ENCODE data around the gene GRIN3B.
"Not testable (repeated sequence)": the region's sequence is repeated elsewhere in the genome, so short reads cannot be mapped to it uniquely, and the experiment has no call there.

The GRIN3B gene, protein sequence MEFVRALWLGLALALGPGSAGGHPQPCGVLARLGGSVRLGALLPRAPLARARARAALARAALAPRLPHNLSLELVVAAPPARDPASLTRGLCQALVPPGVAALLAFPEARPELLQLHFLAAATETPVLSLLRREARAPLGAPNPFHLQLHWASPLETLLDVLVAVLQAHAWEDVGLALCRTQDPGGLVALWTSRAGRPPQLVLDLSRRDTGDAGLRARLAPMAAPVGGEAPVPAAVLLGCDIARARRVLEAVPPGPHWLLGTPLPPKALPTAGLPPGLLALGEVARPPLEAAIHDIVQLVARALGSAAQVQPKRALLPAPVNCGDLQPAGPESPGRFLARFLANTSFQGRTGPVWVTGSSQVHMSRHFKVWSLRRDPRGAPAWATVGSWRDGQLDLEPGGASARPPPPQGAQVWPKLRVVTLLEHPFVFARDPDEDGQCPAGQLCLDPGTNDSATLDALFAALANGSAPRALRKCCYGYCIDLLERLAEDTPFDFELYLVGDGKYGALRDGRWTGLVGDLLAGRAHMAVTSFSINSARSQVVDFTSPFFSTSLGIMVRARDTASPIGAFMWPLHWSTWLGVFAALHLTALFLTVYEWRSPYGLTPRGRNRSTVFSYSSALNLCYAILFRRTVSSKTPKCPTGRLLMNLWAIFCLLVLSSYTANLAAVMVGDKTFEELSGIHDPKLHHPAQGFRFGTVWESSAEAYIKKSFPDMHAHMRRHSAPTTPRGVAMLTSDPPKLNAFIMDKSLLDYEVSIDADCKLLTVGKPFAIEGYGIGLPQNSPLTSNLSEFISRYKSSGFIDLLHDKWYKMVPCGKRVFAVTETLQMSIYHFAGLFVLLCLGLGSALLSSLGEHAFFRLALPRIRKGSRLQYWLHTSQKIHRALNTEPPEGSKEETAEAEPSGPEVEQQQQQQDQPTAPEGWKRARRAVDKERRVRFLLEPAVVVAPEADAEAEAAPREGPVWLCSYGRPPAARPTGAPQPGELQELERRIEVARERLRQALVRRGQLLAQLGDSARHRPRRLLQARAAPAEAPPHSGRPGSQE

DNA sequence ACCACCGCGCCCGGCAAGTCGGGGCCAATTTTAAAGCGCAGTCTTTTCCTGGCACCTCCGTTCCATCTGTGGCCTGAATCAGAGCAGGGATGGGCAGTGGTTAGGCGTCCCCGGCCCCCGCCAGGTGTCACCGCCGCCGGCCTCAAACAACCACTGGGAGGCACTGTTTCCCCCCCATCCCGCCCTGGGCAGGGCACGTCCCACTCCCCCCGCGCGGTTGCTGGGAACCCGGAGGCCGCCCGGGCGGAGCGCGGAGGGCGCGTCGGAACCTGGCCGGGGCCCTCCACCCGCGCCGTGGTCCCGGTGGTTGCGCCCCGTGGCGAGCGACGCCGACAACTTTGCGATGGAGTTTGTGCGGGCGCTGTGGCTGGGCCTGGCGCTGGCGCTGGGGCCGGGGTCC lies at the start of gene GRIN3B:
TSS of gene GRIN3B (plus strand) at position 325 of the 400 bp plus-strand sequence. CDS start at position 344, 19 bp downstream.
- no peak for DNase-seq (ENCODE audit: low spot score)

DNA sequence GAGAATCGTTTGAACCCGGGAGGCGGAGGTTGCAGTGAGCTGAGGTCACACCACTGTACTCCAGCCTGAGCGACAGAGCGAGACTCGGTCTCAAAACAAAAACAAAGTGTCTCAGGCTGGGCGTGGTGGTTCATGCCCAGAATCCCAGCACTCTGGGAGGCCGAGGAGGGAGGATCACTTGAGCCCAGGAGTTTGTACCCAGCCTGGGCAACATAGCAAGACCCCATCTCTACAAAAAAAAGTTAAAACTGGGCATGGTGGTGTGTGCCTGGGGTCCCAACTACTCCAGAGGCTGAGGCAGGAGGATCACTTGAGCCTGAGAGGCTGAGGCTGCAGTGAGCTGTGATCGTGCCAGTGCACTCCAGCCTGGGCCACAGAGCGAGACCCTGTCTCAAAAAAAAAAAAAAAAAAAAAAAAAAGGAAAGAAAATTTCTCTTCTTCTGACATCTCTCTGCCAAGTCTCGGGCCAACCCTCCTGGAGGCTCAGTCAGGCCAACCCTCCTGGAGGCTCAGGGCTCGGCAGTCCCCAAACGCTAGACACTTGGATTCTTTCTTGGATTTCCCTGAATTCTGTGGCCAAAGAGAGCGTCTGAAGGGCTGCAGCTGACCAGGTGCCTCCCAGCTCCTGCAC lies 48.1 kb upstream of the GRIN3B start:
- DNase-seq (ENCODE audit: low spot score) = no peak

GRCh38 chr19:952680-953444 lies 47.4 kb upstream of the GRIN3B start:
- no peak for DNase-seq (ENCODE audit: low spot score)

GRCh38 chr19:953445-954271 lies 46.6 kb upstream of the GRIN3B start:
- no peak for DNase-seq (ENCODE audit: low spot score)

- DNase-seq (ENCODE audit: low spot score) = no peak
Measured at GRCh38 chr19:954272-954671, 45.9 kb upstream of the GRIN3B start.

DNA sequence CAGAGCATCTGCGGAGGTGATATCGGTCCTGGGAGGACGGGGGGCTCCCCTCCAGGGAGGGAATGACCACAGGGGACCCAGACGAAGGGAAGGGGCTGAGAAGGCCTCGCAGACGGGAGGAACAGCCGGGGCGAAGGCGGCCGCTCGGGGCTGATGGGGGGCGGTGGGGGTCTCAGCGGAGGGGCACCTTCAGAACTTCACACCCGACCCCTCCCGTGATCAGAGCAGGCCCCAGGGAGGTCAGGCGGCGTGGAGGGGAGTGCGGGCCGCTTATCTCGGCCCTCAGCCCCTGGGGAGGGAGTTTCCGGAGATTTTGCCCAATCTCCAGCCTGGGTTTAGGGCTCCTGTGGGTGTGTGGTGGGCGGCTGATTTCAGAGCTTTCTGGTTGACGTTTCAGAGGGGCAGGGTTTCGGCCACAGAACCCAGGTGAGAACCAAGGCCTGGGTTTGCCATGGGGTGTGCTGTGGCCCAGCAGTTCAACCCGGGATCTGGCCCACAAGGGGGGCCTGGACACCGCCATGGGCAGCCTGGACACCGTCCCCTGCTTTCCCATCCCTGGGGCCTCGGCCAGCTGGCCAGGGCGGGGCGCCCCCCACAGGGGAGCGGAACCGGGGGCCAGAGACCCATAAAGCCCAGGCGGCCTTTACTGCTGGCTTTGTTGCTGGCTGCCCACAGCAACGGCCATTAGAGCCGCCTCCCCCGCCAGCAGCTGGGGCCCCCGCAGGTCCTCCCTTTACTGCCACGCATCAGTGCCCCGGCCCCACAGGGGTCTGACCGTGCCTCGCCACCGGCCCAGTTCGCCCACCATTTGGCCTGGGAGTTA lies 45.3 kb upstream of the GRIN3B start:
- DNase-seq (ENCODE audit: low spot score) = no peak

GRCh38 chr19:955803-956765 lies 44.1 kb upstream of the GRIN3B start:
- DNase-seq (ENCODE audit: low spot score) = no peak

GRCh38 chr19:956766-957440 lies 43.3 kb upstream of the GRIN3B start:
- DNase-seq (ENCODE audit: low spot score) = no peak

DNA sequence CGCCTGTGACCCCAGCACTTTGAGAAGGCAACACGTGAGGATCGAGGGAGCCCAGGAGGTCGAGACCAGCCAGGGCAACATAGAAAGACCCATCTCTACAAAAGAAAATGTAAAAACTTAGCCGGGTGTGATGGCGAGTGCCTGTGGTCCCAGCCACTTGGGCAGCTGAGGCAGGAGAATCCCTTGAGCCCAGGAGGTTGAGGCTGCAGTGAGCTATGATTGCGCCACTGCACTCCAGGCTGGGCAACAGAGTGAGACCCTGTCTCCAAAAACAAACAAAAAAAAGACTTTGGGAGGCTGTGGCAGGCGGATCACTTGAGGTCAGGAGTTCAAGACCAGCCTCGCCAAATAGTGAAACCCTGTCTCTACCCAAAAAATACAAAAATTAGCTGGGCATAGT lies 42.6 kb upstream of the GRIN3B start:
- DNase-seq (ENCODE audit: low spot score) = not testable (repeated sequence)

DNA sequence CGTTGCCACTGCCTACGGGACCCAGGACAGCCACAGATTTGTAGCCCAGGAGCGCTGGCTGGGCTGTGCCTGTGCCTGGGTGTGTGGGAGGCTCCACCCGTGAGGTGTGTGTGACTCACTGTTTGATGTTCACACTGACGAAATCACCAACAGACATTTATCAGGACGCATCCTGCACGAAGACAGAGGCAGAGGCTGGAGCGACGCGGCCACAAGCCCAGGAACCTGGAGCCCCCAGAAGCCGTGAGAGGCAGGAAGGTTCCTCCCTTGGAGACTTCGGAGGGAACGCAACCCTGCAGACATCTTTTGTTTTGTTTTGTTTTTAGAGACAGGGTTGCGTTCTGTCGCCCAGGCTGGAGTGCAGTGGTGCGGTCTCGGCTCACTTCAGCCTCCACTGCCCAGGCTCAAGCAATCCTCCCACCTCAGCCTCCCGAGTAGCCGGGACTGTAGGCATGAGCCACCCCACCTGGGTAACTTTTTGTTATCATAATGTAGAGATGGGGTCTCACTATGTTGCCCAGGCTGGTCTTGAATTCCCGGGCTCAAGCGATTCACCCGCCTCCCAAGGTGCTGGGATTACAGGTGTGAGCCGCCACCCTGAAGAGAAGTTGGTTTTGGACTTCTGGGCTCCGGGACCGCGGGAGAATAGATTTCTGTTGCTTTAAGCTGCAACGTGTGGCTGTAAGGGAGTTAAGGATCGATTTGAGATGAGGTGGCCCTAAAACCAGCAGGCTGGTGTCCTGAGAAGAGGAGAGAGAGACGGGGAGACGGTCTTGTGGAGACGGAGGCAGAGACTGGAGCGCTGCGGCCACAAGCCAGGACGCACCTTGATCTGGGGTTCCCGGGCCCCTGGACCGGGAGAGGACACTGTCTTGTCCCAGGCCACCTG lies 41.0 kb upstream of the GRIN3B start:
- no peak for DNase-seq (ENCODE audit: low spot score)

- DNase-seq (ENCODE audit: low spot score) = no peak
Measured at GRCh38 chr19:960020-960419, 40.2 kb upstream of the GRIN3B start.

DNA sequence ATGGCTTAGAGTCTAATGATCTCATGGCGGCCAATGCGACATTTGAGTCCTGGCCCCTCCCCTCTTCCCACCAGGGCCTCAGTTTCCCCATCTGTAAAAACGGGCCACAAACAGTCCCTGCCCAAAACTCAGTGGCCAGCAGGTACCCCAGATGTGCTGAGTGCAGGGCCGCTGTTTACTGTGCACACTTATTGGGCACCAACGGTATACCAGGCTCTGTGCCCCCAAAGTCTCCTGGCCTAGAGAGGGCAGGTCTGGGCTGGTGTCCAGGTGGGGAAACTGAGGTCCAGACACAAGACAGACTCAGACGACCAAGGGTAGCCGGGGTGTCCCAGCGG lies 39.6 kb upstream of the GRIN3B start:
- no peak for DNase-seq (ENCODE audit: low spot score)

DNA sequence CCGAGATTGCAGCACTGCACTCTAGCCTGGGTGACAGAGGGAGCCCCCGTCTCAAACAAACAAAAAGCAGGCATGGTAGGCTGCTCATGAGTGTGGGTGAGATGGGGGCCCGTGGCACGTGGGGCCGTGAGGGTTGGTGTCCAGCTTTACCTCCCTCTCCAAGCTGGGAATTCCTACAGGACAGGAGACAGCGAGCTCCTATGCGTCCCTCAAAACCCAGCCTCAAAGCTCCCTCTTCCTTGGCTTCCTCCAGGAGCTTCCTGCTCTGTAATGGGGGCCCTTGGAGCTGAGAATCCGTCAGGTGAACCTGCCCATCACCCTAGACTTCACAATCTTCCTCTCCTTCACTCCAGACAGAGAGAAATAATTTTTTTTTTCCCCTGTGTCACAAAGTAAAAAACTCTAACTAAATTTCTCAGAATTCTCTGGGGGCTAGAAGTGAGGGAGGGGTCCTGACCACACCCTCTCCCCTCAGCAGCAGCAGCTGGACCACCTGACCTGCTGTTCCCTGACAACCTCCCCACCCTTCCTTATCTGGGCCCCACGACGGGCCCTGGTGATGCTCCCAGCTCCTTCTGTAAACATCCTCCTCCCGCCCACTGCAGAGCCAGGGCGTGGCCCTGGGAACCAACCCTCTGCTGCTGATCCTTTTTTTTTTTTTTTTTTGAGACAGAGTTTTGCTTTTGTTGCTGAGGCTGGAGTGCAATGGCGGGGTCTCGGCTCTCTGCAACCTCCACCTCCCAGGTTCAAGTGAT lies 38.2 kb upstream of the GRIN3B start:
- DNase-seq (ENCODE audit: low spot score) = no peak

- no peak for DNase-seq (ENCODE audit: low spot score)
Measured at GRCh38 chr19:962683-963400, 37.4 kb upstream of the GRIN3B start.

DNA sequence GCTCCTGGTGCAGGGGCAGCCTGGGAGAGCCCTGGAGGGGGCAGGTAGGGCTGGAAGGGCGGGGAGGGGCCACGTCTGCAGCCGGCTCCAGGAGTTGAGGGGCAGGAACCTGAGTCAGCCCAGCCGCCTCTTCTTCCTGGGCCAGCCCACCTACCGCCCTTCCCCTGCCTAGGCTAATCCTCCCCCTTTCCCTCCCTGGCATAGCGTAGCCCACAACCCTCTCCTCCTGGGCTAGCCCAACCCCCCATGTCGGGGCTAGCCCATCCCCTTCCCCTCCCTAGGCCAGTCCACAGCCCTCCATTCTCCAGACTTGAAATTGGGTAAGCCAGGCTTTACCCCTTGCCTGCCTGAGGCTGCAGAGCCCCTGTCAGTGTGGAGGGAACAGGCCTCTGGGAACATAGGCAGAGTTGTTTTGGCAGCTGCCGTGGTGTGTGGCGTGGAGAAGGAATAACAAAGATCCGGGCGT lies 36.7 kb upstream of the GRIN3B start:
- no peak for DNase-seq (ENCODE audit: low spot score)
